ENCODE measurements around the gene SCT.

The SCT gene

GRCh38 chr11:581342-581741 is 45.6 kb downstream of the SCT start:
- DNase-seq, result no peak

- DNase-seq, result no peak
Measured at GRCh38 chr11:579830-580601, 47.0 kb downstream of the SCT start.

- DNase-seq, result no peak
Measured at GRCh38 chr11:578276-579035, 48.5 kb downstream of the SCT start.

GRCh38 chr11:577611-577894 is 49.4 kb downstream of the SCT start:
- DNase-seq, result no peak

GRCh38 chr11:576811-577610 is 50.0 kb downstream of the SCT start:
- DNase-seq, result no peak
